Endothelial cell (in vitro differentiated cells): ENCODE data around the gene ZNF407. TPM values are rescaled to one million over a fixed set of nuclear protein-coding genes. Genes with fewer than 3 reads are reported as not detected.
A peak's percentile ranks its signal among the peaks of the same experiment; 100 is the strongest.

ENCODE experiments used
- DNase-seq: peaks from one replicate; pipeline ENCODE4 v3.0.0; 2021; ENCODE audit warnings: low spot score
- H3K27ac Mint-ChIP-seq: one replicate; pipeline ENCODE4 v1.8.0; 2021; ENCODE audit warnings: mixed read lengths, inconsistent platforms; ENCODE audit not compliant: unreplicated experiment
- H3K27me3 Mint-ChIP-seq: one replicate; pipeline ENCODE4 v1.8.0; 2021; ENCODE audit warnings: mild to moderate bottlenecking, moderate library complexity, mixed read lengths, inconsistent platforms; ENCODE audit not compliant: unreplicated experiment
- H3K36me3 Mint-ChIP-seq: one replicate; pipeline ENCODE4 v1.8.0; 2021; ENCODE audit warnings: mild to moderate bottlenecking, low read depth, mixed read lengths, inconsistent platforms; ENCODE audit not compliant: unreplicated experiment
- H3K4me1 Mint-ChIP-seq: one replicate; pipeline ENCODE4 v1.8.0; 2021; ENCODE audit warnings: mild to moderate bottlenecking, mixed read lengths, inconsistent platforms; ENCODE audit not compliant: unreplicated experiment
- H3K4me3 Mint-ChIP-seq: one replicate; pipeline ENCODE4 v1.8.0; 2021; ENCODE audit warnings: mild to moderate bottlenecking, mixed read lengths, inconsistent platforms; ENCODE audit not compliant: unreplicated experiment
- H3K9me3 Mint-ChIP-seq: one replicate; pipeline ENCODE4 v1.8.0; 2021; ENCODE audit warnings: mixed read lengths, inconsistent platforms; ENCODE audit not compliant: unreplicated experiment
- CTCF ChIP-seq: fragments of 200-600 bp; sonication (generic); IDR thresholded peaks from one replicate; pipeline ENCODE4 v1.5.0; 2021; ENCODE audit warnings: antibody characterized with exemption; ENCODE audit not compliant: unreplicated experiment
- total RNA-seq: library from RNA; stranded (reverse); fragmentation: NEBNext Ultra II Directional; extraction: Animal tissue kit (Norgen Biotek cat#: 25700); gene quantifications from one replicate; pipeline ENCODE4 v1.2.1, GENCODE V29; 2021; ENCODE audit not compliant: unreplicated experiment

Gene ZNF407
- total RNA-seq, 1 donor from 2014 or later, result 16.8 TPM

GRCh38 chr18:74631623-74632350 lies 34.1 kb downstream of the ZNF407 start:
- Mint-ChIP-seq H3K36me3 (peaks cover 16% of the 10 kb centered on the region), H3K4me1 (peaks cover 21% of the 10 kb centered on the region), H3K9me3 (no peaks in the 10 kb centered on the region), H3K27me3 (no peaks in the 10 kb centered on the region), H3K4me3 (no peak overlapping the region), H3K27ac (peak overlapping the region; percentile 28)
- DNase-seq, result no peak
- no peak for TF ChIP-seq CTCF

- no peak overlapping the region for H3K27ac Mint-ChIP-seq
- peaks cover 21% of the 10 kb centered on the region for H3K4me1 Mint-ChIP-seq
- H3K4me3 Mint-ChIP-seq, result no peak overlapping the region
- H3K36me3 Mint-ChIP-seq, result peaks cover 16% of the 10 kb centered on the region
- H3K9me3 Mint-ChIP-seq, result no peaks in the 10 kb centered on the region
- no peak for DNase-seq
- TF ChIP-seq CTCF, result no peak
- H3K27me3 Mint-ChIP-seq, result no peaks in the 10 kb centered on the region
Measured at GRCh38 chr18:74632351-74632679, 34.6 kb downstream of the ZNF407 start.

GRCh38 chr18:74632856-74633255 lies 35.2 kb downstream of the ZNF407 start:
- Mint-ChIP-seq H3K4me3 (no peak overlapping the region), H3K27ac (no peak overlapping the region), H3K27me3 (no peaks in the 10 kb centered on the region), H3K36me3 (peaks cover 16% of the 10 kb centered on the region), H3K9me3 (no peaks in the 10 kb centered on the region), H3K4me1 (peaks cover 21% of the 10 kb centered on the region)
- no peak for TF ChIP-seq CTCF
- DNase-seq, result no peak

GRCh38 chr18:74633652-74634352 lies 36.1 kb downstream of the ZNF407 start:
- H3K4me1 Mint-ChIP-seq, result peaks cover 21% of the 10 kb centered on the region
- DNase-seq, result no peak
- no peak overlapping the region for H3K4me3 Mint-ChIP-seq
- TF ChIP-seq CTCF, result no peak
- peaks cover 16% of the 10 kb centered on the region for H3K36me3 Mint-ChIP-seq
- no peak overlapping the region for H3K27ac Mint-ChIP-seq
- H3K9me3 Mint-ChIP-seq, result no peaks in the 10 kb centered on the region
- no peaks in the 10 kb centered on the region for H3K27me3 Mint-ChIP-seq
